Stimulated activated CD8-positive, alpha-beta memory T cell treated with anti-CD3 and anti-CD28 coated beads, Interleukin-7, amount 100 ng/mL, for 48 hours (primary cell): ENCODE data around the gene CHN2.

Experiments used
- DNase-seq, 2 donors: peaks; one replicate each; pipeline ENCODE4 v3.0.0-alpha.2; 2020; ENCODE audit warnings: low read depth in 1 of 2; ENCODE audit errors: extremely low read depth in 1 of 2

CHN2 gene

GRCh38 chr7:29356631-29357030, 162.1 kb downstream of the CHN2 start:
- DNase-seq = no peak

- no peak for DNase-seq
Measured at GRCh38 chr7:29359482-29360093, 165.0 kb downstream of the CHN2 start.

DNA sequence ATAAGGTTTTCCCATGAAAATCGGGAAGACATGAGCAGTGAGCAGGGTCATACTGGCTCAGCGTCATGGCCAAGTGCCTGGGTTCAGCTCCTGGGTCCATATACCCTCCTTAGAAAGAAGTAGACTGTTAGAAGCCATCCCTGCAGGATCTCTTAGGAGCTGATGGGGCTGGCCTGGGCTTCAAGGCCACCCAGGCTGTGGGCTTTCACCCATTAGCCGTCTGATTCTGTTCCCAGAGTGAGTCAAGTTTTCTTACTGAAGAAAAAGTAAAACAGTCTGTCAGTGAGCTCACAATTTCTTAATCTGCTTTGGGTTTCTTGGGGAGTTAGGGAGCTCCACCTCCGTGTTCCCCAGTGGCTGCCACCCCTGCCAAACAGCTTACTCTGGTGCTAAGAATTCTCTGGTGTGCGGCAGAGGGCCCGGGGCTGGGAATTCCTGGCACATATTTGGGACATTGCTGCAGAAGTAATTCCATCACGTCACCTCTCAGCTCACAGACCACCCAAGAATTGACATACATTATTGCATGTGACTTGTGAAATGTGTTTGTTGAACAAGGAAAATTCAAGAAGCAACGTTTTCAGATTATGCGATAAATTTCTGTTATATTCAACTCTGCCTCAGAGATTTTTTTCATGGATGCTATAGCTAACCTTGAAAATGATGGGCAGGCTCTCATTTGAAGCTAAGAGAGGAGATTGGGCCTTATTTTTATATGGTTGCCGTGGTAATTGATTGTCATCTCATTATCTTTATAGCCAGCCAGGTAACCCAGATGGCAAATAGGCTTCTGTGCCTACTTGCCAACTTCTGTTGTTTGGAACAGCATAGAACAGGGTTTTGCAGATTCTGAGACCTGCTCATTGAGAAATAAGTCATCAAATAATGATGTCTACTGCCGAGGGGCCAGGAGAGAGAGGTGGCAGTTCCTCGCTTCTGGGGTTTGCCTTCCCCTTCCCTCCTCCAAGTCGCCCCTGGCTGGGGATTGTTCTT, 166.4 kb downstream of the CHN2 start:
- DNase-seq = no peak

DNA sequence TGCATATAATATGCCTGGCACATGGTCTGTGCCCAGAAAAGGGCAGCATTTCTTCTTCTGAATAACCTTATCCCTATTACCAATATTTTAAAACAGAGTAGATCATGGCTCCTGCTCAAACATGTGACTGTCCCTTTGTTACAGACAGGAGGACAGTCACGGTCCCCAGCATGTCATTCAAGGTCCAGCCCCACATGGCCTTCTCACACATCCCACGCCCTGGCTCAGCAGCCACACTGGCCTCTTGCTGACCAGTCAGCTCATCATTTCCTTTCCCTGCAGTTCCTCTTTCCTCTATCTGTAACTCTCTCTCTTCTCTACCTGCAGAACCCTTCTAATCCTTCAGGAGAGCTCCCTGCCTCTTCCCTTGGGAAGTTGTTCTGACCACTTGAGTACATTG, 167.8 kb downstream of the CHN2 start:
- no peak for DNase-seq

DNA sequence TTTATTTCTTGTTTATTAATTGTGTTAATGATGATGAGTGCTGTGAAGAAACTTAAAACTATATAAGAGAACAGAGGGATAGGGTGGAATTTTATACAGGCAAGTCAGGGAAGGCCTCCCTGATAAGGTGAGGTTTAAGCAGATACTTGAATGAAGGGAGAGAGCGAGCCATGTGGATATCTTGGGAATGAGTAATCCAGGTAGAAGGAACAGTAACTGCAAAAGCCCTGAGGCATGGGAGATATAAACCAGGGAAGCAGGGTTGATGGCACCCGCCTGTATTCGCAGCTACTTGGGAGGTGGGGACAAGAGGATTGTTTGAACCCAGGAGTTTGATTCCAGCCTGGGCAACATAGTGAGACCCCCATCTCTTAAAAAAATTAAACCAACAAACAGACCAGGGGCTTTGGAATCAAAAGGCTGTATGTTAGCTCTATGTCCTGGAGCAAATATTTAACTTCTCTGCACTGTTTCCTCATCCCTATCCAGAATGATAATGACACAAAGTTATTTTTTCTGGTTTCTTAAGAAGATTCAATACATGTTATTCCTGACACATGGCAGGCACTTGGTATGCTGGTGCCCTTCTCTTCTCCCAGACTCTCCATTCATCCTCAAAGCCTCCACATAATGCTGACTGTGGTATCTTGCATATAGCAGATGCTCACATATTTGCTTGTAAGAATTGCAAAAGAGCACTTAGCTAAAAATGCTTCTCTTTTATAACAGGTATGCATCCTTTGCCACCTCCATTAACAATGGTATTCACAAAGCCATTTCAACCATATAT, 169.3 kb downstream of the CHN2 start:
- DNase-seq = no peak

DNA sequence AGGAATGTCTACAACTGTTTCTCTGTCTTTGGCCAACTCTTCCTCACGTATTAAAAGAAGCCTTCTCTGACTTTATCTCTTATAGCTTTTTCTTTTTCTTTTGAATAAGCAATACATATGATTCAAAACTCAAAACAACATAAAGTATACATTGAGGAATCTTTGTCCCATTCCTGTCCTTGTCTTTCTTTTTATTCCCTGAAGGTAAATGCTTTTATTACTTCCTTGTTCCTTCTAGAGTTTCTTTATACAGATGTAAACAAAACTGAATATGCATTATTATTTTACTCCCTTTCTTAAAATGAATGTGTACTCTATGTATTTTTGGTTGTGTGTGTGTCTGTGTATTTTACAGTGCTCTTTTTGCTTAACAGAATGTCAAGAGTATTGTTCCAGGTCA, 170.1 kb downstream of the CHN2 start:
- DNase-seq = no peak

DNA sequence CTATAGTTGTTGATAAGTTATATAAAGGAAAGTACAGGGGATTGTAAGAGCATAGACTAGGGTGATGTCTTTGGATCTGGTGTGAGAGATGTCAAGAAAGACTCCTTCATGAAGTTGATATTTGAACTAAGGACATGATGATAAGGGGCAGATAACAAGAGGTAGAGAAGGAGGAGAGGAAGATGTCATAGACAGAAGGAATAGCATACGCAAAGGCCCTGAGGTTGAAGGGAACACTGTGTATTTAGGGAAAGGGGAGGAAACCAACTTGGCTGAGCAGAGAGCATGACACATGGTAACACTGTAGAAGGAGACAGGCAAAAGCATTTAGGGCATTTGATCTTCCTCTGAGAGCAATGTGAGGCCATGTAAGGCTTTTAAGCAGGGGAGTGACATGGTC, 170.8 kb downstream of the CHN2 start:
- no peak for DNase-seq

DNA sequence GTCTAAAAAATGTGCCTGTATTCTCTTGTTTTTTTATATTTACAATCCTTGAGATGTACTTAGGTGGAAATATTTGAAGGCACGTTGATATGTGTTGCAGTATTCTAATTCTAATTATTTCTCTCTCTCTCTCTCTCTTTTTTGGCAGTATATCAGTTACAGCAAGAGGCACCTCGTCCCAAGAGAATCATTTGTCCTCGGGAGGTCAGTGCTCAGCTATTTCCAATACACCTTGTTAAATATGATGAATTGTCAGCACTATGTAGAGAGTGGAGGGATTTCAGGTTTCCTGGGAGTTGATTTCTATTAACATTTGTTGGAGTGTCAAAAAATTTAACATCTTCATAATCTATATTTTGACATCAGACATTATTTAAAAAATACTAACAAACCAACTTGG, 173.2 kb downstream of the CHN2 start:
- no peak for DNase-seq

GRCh38 chr7:29369909-29370488, 175.4 kb downstream of the CHN2 start:
- DNase-seq = no peak

DNA sequence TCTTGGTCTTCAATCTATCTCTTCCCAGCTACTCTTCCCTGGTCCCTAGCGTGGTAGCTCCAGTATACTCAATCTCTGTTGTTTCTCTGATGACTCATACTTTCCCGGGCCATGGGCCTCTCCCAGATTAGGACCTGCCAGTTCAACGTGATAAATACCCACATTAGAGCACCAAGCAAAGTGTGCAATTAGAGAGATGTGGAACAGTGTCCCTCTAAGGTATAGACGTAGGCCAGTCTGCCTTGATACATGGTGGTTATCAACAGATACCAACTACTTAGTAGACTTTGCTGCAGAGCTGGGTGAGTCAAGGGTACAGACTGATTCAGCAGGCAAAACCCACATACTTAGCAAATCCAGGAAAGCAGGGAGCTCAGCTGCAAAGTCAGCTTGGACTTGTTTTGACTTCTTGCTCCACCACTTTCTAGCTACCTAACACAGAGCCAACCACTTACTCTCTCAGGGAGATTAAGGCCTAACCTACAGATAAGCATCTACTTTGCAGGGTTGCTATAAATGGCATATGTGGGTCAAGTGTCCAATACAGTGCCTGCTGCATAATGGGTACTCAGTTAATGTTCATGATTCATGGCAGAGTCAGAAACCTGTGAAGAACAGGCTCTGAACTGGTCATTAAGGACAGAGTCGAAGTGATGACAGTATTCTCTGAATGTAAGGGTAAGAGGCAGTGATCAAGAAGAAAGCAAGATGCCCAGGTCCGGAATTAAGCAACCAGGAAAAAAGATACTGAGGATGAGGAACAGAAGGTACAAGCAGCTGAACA, 176.1 kb downstream of the CHN2 start:
- no peak for DNase-seq

DNA sequence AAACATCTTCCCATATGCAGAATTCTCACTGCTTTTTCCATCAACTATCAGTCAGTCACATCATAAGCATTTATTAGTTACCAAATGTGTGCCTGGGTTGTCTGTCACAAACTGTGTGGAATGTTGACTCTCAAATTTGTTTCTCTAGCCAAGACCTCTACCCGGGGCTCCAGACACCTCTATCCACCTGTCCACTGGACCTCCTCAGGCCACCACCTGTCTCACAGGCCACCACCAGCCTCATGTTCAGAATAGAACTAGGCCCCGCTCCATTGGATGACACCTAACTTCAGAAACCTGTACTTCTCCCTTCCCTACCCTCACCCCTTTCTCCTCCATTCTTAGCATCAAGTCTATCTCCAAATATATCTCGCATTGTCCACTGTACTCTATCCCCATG, 176.9 kb downstream of the CHN2 start:
- no peak for DNase-seq

GRCh38 chr7:29372351-29373090, 177.9 kb downstream of the CHN2 start:
- DNase-seq = no peak

- no peak for DNase-seq
Measured at GRCh38 chr7:29375641-29376562, 181.3 kb downstream of the CHN2 start.

DNA sequence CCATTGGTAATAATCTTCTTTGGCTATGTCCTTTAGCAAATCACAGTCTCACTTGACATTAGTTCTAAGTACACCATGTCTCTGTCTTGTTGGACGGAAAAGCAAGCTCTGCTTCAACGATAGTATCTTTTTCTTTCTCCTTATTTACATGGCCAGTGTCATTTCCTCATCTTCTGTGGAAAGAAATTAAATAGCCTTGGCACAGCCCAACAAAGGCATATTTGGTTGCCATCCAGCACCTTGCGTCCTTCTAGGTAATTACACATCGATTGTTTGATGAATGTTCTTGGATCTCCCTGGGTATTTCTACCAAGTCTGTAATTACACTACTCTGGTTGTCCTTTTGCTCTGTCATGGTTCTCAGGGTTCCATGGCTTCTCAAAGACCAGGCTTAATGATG, 183.1 kb downstream of the CHN2 start:
- DNase-seq = no peak

DNA sequence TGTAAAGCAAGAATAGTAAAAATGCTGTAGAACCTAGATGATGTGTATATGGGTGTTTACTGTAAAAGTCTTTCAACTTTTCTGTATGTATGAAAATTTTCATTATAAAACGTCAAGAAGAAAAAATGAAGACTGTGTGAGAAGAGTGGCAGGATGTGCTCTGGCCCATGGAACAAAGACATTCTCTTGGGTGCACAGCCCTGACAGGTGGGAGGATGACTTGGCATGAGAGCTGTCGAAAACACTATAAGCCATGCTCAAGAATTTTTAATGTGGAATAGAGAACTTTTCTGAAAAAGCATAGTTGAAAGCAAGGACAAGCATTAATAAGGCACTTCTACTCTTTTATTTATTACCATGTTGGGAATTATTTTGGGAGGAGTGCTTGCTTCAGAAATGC, 185.0 kb downstream of the CHN2 start:
- DNase-seq = no peak

- DNase-seq = no peak
Measured at GRCh38 chr7:29381206-29382094, 186.9 kb downstream of the CHN2 start.

DNA sequence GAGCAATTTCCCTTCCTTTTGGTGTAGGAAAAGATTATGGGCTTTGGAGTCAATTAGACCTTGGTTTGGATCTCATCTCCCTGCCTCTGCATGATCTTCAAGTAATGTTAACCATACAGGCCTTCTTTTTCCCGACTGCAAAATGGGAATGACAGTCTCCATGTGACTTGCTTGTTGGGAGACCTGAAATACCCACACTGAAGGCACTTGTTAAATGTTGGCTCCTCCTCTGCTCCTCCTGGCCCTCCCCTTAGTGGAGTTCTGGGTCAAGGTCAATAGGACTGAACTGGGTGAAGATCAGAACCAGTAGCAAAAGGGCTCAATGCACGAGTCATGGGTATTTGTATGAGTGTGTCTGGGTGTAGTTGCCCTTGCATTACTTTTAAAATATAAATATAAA, 189.7 kb downstream of the CHN2 start:
- DNase-seq = no peak
